HEK293 (cell line): Measurements from ENCODE around the gene TBC1D16.

Source experiments
- CTCF ChIA-PET: fragments of 350-600 bp; formaldehyde crosslinking; extraction: SDS; loops from one replicate; lab custom pipeline; 2021; ENCODE audit warnings: antibody characterized with exemption; lab: Yijun Ruan, JAX
- POLR2A ChIA-PET: fragments of 300-600 bp; formaldehyde crosslinking; extraction: SDS; loops from one replicate; lab custom pipeline; 2020; ENCODE audit warnings: antibody characterized with exemption, inconsistent platforms; lab: Yijun Ruan, JAX
- H3K27ac ChIP-seq: fragments of 200-500 bp; sonication (Bioruptor generic); 2 replicates; pipeline ENCODE4 v1.5.1; 2014; ENCODE audit warnings: low read depth, low read length, control low read depth, inconsistent platforms; ENCODE audit errors: extremely low read depth
- H3K36me3 ChIP-seq, 2 experiments: fragments of 200-500 bp in 1 of 2; sonication (Bioruptor generic) in 1 of 2; 1 replicate in 1 of 2; 2 replicates in 1 of 2; pipeline ENCODE4 v1.5.1; 2014 to 2017; ENCODE audit warnings: inconsistent platforms in 2 of 2, low read length in 2 of 2; ENCODE audit not compliant: control insufficient read depth in 2 of 2, insufficient read depth in 1 of 2
- H3K4me1 ChIP-seq: fragments of 200-500 bp; sonication (Bioruptor generic); 2 replicates; pipeline ENCODE4 v1.5.1; 2014; ENCODE audit warnings: mild to moderate bottlenecking, low read length, inconsistent platforms; ENCODE audit not compliant: control insufficient read depth, insufficient read depth
- H3K4me3 ChIP-seq: 2 replicates; pipeline ENCODE4 v1.5.1; 2011; ENCODE audit warnings: low read depth, mild to moderate bottlenecking, control low read depth, low read length, moderate library complexity
- H3K9me3 ChIP-seq: fragments of 200-500 bp; sonication (Bioruptor generic); 2 replicates; pipeline ENCODE4 v1.5.1; 2014; ENCODE audit warnings: low read depth, low read length, inconsistent platforms; ENCODE audit not compliant: control insufficient read depth, insufficient read depth
- HOXC10 ChIP-seq: sonication (generic); formaldehyde crosslinking; IDR thresholded peaks from 2 replicates; pipeline ENCODE4 v1.8.1; 2023; ENCODE audit warnings: mild to moderate bottlenecking, missing genetic modification reagents
- KLF10 ChIP-seq: fragments of 450-650 bp; IDR thresholded peaks from 2 replicates; pipeline ENCODE4 v1.5.1; 2018; ENCODE audit warnings: missing biosample characterization, mild to moderate bottlenecking, missing genetic modification characterization
- MEIS1 ChIP-seq: sonication (generic); formaldehyde crosslinking; IDR thresholded peaks from 2 replicates; pipeline ENCODE4 v1.8.1; 2022; ENCODE audit warnings: missing genetic modification reagents, mild to moderate bottlenecking, borderline replicate concordance
- MZF1 ChIP-seq: fragments of 450-650 bp; formaldehyde crosslinking; IDR thresholded peaks from 2 replicates; pipeline ENCODE4 v1.5.1; 2017; ENCODE audit warnings: missing biosample characterization, missing genetic modification characterization, borderline replicate concordance
- OSR2 ChIP-seq: fragments of 450-650 bp; formaldehyde crosslinking; IDR thresholded peaks from 2 replicates; pipeline ENCODE4 v1.5.1; 2016; ENCODE audit warnings: missing biosample characterization, missing genetic modification characterization
- SALL2 ChIP-seq: fragments of 450-650 bp; formaldehyde crosslinking; IDR thresholded peaks from 2 replicates; pipeline ENCODE4 v1.5.0; 2017; ENCODE audit warnings: missing biosample characterization, mild to moderate bottlenecking, missing genetic modification characterization, borderline replicate concordance
- WT1 ChIP-seq: fragments of 450-650 bp; formaldehyde crosslinking; IDR thresholded peaks from 2 replicates; pipeline ENCODE4 v1.5.1; 2016; ENCODE audit warnings: missing biosample characterization, missing genetic modification characterization
- ZIC2 ChIP-seq: fragments of 450-650 bp; formaldehyde crosslinking; IDR thresholded peaks from 2 replicates; pipeline ENCODE4 v1.5.1; 2016; ENCODE audit warnings: missing biosample characterization, missing genetic modification characterization
- ZNF184 ChIP-seq: fragments of 450-650 bp; IDR thresholded peaks from 2 replicates; pipeline ENCODE4 v1.5.1; 2018; ENCODE audit warnings: missing biosample characterization, mild to moderate bottlenecking, missing genetic modification characterization
- ZNF555 ChIP-seq: fragments of 450-650 bp; formaldehyde crosslinking; conservative IDR thresholded peaks from 2 replicates; pipeline ENCODE4 v1.5.1; 2017; ENCODE audit warnings: missing biosample characterization, mild to moderate bottlenecking, missing genetic modification characterization, inconsistent platforms
- ZNF596 ChIP-seq: fragments of 450-650 bp; IDR thresholded peaks from 2 replicates; pipeline ENCODE4 v1.5.0; 2018; ENCODE audit warnings: missing biosample characterization, mild to moderate bottlenecking, missing genetic modification characterization, moderate library complexity
- ZNF626 ChIP-seq: fragments of 450-650 bp; sonication (Bioruptor Pico); formaldehyde crosslinking; IDR thresholded peaks from 2 replicates; pipeline ENCODE4 v1.5.1; 2018; ENCODE audit warnings: missing biosample characterization, missing genetic modification characterization, inconsistent platforms
- ZNF660 ChIP-seq: fragments of 450-650 bp; IDR thresholded peaks from 2 replicates; pipeline ENCODE4 v1.5.1; 2018; ENCODE audit warnings: missing biosample characterization, mild to moderate bottlenecking, missing genetic modification characterization
- ZNF792 ChIP-seq: fragments of 450-650 bp; formaldehyde crosslinking; IDR thresholded peaks from 2 replicates; pipeline ENCODE4 v1.5.1; 2016; ENCODE audit warnings: missing biosample characterization, missing genetic modification characterization
- TF ChIP-seq, protein P1 (sequence below): fragments of 450-650 bp; formaldehyde crosslinking; IDR thresholded peaks from 2 replicates; pipeline ENCODE4 v1.5.1; 2016; ENCODE audit warnings: missing biosample characterization, missing genetic modification characterization, borderline replicate concordance
- TF ChIP-seq, protein P2 (sequence below): fragments of 450-650 bp; formaldehyde crosslinking; IDR thresholded peaks from 2 replicates; pipeline ENCODE4 v1.5.1; 2016; ENCODE audit warnings: missing biosample characterization, missing genetic modification characterization
- TF ChIP-seq, protein P3 (sequence below): fragments of 450-650 bp; formaldehyde crosslinking; IDR thresholded peaks from 2 replicates; pipeline ENCODE4 v1.5.1; 2017; ENCODE audit warnings: missing biosample characterization, missing genetic modification characterization
- TF ChIP-seq, protein P4 (sequence below): fragments of 450-650 bp; formaldehyde crosslinking; IDR thresholded peaks from 2 replicates; pipeline ENCODE4 v1.5.1; 2017; ENCODE audit warnings: missing biosample characterization, missing genetic modification characterization

The TBC1D16 gene

DNA sequence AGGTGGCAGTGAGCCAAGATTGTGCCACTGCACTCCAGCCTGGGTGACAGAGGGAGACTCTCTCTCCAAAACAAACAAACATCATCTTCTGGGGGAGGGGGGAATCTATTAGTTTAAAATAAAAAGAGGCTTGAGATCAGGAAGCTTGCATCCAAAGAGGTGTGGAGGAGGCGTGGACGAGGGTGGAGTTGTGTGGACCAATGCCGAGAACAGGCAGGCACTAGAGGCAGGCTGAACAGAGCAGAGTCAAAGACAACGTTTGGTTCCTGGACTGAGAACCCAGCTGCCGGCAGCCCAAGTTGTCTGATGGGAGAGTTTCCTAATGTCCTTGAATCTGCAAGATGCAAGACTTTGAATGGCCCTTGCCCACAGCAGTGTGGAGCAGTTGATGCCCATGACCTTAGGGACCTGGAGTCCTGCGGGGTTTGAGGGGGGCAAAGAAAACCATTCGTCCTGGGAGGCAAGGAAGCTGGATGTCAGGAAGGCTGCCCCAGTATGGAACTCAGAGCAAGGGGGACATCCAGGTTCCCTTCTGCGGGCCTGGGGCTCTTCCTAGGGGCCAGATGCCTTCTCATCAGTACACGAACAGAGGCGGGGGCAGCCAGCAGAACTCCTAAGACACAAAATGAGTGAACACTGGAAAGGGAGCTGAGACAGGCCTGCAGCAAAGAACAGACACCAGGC lies 9.2 kb downstream of the TBC1D16 start:
- CTCF ChIA-PET: interaction anchor here (0.8 to 5.6 kb wide), 5 partner anchors 18 to 103 kb away, joined by 4 to 29 read pairs (median 4); partner anchors contain the start of gene GAA
- POLR2A ChIA-PET: no interaction called here
- H3K4me1 ChIP-seq: peaks cover 3% of the 10 kb centered on the region

DNA sequence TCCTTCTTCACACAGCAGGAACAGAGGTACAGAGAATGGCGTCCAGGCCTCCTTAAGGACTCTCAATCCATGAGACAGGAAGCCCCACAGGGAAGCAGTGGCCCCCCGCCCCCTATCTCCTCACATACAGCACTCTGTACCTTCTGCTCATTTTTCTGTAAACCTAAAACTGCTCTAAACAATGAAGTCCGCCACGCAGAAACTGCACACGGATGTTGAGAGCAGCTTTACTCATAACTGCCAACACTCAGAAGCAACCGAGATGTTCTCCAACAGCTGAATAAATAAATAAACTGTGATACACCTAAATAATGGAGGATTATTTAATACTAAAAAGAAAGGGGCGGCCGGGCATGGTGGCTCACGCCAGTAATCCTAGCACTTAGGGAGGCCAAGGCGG lies 9.9 kb downstream of the TBC1D16 start:
- CTCF ChIA-PET: interaction anchor here (1.2 to 5.6 kb wide), 3 partner anchors 17 to 57 kb away, joined by 4 to 29 read pairs (median 25); no protein-coding TSS in a partner anchor
- Histone ChIP-seq H3K4me1 (peaks cover 3% of the 10 kb centered on the region), H3K9me3 (no peaks in the 10 kb centered on the region), H3K4me3 (no peak overlapping the region), H3K27ac (no peak overlapping the region), H3K36me3 (peaks cover 0 to 9% of the 10 kb centered on the region in 2 experiments; a peak in 1 of 3 replicates)
- POLR2A ChIA-PET: interaction anchor here (0.6 kb wide), 1 partner anchor 56 kb away, joined by 3 read pairs; no protein-coding TSS in a partner anchor
- TF ChIP-seq MEIS1: no peak
- TF ChIP-seq, protein P1, sequence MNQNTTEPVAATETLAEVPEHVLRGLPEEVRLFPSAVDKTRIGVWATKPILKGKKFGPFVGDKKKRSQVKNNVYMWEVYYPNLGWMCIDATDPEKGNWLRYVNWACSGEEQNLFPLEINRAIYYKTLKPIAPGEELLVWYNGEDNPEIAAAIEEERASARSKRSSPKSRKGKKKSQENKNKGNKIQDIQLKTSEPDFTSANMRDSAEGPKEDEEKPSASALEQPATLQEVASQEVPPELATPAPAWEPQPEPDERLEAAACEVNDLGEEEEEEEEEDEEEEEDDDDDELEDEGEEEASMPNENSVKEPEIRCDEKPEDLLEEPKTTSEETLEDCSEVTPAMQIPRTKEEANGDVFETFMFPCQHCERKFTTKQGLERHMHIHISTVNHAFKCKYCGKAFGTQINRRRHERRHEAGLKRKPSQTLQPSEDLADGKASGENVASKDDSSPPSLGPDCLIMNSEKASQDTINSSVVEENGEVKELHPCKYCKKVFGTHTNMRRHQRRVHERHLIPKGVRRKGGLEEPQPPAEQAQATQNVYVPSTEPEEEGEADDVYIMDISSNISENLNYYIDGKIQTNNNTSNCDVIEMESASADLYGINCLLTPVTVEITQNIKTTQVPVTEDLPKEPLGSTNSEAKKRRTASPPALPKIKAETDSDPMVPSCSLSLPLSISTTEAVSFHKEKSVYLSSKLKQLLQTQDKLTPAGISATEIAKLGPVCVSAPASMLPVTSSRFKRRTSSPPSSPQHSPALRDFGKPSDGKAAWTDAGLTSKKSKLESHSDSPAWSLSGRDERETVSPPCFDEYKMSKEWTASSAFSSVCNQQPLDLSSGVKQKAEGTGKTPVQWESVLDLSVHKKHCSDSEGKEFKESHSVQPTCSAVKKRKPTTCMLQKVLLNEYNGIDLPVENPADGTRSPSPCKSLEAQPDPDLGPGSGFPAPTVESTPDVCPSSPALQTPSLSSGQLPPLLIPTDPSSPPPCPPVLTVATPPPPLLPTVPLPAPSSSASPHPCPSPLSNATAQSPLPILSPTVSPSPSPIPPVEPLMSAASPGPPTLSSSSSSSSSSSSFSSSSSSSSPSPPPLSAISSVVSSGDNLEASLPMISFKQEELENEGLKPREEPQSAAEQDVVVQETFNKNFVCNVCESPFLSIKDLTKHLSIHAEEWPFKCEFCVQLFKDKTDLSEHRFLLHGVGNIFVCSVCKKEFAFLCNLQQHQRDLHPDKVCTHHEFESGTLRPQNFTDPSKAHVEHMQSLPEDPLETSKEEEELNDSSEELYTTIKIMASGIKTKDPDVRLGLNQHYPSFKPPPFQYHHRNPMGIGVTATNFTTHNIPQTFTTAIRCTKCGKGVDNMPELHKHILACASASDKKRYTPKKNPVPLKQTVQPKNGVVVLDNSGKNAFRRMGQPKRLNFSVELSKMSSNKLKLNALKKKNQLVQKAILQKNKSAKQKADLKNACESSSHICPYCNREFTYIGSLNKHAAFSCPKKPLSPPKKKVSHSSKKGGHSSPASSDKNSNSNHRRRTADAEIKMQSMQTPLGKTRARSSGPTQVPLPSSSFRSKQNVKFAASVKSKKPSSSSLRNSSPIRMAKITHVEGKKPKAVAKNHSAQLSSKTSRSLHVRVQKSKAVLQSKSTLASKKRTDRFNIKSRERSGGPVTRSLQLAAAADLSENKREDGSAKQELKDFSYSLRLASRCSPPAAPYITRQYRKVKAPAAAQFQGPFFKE: no peak

More for the DNA sequence above, 9.2 kb downstream of the TBC1D16 start:
- TF ChIP-seq KLF10: peak; percentile 79
- no peak for TF ChIP-seq ZNF626 (tag by site-specific recombination)
- Histone ChIP-seq H3K27ac (no peak overlapping the region), H3K9me3 (no peaks in the 10 kb centered on the region), H3K4me3 (no peak overlapping the region), H3K36me3 (peaks cover 0 to 8% of the 10 kb centered on the region in 2 experiments; a peak in 1 of 3 replicates)

DNA sequence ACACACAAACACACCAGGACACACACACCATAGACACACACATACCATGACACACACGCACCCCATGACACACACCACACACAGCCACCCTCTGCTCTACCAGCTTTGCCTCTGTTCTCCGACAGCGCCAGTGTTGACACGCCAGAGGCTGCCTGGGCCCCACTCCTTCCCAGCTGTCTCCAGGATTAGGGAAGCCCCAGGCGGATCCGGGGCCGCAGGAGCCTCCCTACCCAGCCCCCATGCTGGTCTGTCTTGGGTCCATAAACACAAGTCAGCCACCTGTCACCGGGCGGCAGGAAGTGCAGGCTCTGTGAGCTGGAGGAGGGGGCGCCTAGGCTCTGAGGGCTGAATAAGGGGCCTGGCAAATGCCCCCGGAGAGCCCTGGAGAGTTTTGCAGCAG lies 10.5 kb downstream of the TBC1D16 start:
- Histone ChIP-seq H3K36me3 (peaks cover 0 to 9% of the 10 kb centered on the region in 2 experiments; a peak in 1 of 3 replicates), H3K9me3 (no peaks in the 10 kb centered on the region), H3K27ac (no peak overlapping the region), H3K4me3 (no peak overlapping the region), H3K4me1 (peaks cover 3% of the 10 kb centered on the region)
- CTCF ChIA-PET: interaction anchor here (3.7 to 5.6 kb wide), 2 partner anchors 17 to 19 kb away, joined by 25 to 29 read pairs; no protein-coding TSS in a partner anchor
- POLR2A ChIA-PET: no interaction called here
- TF ChIP-seq ZNF555: no peak
- TF ChIP-seq ZNF596: no peak
- TF ChIP-seq HOXC10 (CRISPR knock-in tag): no peak
- peak; percentile 37; the same call in 1 of the 2 replicates for TF ChIP-seq WT1 (tag by site-specific recombination)
- TF ChIP-seq MZF1: no peak
- TF ChIP-seq, protein P2, sequence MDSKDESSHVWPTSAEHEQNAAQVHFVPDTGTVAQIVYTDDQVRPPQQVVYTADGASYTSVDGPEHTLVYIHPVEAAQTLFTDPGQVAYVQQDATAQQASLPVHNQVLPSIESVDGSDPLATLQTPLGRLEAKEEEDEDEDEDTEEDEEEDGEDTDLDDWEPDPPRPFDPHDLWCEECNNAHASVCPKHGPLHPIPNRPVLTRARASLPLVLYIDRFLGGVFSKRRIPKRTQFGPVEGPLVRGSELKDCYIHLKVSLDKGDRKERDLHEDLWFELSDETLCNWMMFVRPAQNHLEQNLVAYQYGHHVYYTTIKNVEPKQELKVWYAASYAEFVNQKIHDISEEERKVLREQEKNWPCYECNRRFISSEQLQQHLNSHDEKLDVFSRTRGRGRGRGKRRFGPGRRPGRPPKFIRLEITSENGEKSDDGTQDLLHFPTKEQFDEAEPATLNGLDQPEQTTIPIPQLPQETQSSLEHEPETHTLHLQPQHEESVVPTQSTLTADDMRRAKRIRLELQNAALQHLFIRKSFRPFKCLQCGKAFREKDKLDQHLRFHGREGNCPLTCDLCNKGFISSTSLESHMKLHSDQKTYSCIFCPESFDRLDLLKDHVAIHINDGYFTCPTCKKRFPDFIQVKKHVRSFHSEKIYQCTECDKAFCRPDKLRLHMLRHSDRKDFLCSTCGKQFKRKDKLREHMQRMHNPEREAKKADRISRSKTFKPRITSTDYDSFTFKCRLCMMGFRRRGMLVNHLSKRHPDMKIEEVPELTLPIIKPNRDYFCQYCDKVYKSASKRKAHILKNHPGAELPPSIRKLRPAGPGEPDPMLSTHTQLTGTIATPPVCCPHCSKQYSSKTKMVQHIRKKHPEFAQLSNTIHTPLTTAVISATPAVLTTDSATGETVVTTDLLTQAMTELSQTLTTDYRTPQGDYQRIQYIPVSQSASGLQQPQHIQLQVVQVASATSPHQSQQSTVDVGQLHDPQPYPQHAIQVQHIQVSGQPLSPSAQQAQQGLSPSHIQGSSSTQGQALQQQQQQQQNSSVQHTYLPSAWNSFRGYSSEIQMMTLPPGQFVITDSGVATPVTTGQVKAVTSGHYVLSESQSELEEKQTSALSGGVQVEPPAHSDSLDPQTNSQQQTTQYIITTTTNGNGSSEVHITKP (tag by site-specific recombination): no peak
- TF ChIP-seq ZNF184 (tag by site-specific recombination): no peak
- no peak for TF ChIP-seq ZNF660 (tag by site-specific recombination)
- TF ChIP-seq ZNF792 (tag by site-specific recombination): no peak
- TF ChIP-seq OSR2 (tag by site-specific recombination): no peak
- TF ChIP-seq, protein P3, sequence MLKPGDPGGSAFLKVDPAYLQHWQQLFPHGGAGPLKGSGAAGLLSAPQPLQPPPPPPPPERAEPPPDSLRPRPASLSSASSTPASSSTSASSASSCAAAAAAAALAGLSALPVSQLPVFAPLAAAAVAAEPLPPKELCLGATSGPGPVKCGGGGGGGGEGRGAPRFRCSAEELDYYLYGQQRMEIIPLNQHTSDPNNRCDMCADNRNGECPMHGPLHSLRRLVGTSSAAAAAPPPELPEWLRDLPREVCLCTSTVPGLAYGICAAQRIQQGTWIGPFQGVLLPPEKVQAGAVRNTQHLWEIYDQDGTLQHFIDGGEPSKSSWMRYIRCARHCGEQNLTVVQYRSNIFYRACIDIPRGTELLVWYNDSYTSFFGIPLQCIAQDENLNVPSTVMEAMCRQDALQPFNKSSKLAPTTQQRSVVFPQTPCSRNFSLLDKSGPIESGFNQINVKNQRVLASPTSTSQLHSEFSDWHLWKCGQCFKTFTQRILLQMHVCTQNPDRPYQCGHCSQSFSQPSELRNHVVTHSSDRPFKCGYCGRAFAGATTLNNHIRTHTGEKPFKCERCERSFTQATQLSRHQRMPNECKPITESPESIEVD: no peak
- TF ChIP-seq SALL2 (tag by site-specific recombination): no peak
- TF ChIP-seq, protein P4, sequence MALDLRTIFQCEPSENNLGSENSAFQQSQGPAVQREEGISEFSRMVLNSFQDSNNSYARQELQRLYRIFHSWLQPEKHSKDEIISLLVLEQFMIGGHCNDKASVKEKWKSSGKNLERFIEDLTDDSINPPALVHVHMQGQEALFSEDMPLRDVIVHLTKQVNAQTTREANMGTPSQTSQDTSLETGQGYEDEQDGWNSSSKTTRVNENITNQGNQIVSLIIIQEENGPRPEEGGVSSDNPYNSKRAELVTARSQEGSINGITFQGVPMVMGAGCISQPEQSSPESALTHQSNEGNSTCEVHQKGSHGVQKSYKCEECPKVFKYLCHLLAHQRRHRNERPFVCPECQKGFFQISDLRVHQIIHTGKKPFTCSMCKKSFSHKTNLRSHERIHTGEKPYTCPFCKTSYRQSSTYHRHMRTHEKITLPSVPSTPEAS (tag by site-specific recombination): no peak
- peak; percentile 93 for TF ChIP-seq ZIC2 (tag by site-specific recombination)
